GM18867 (cell line): ENCODE data around the gene FAM20C.
"Not testable (repeated sequence)": the region's sequence is repeated elsewhere in the genome, so short reads cannot be mapped to it uniquely, and the experiment has no call there.

Experiments used
- ATAC-seq: cut with Tn5 transposase; IDR thresholded peaks from one replicate; pipeline ENCODE4 v1.9.1; 2021; ENCODE audit warnings: mild to moderate bottlenecking, moderate library complexity; ENCODE audit not compliant: unreplicated experiment

FAM20C gene

GRCh38 chr7:190196-190595 lies 2.2 kb upstream of the FAM20C start:
- ATAC-seq = no peak

GRCh38 chr7:191105-191980 lies 1.0 kb upstream of the FAM20C start:
- no peak for ATAC-seq

GRCh38 chr7:192701-193480 lies 520 bp downstream of the FAM20C start:
- no peak for ATAC-seq

- ATAC-seq = no peak
Observed at GRCh38 chr7:193481-194251, 1.3 kb downstream of the FAM20C start.

- no peak for ATAC-seq
Observed at GRCh38 chr7:194252-195009, 2.1 kb downstream of the FAM20C start.

GRCh38 chr7:195010-195829 lies 2.8 kb downstream of the FAM20C start:
- ATAC-seq = no peak

GRCh38 chr7:195830-196128 lies 3.4 kb downstream of the FAM20C start:
- no peak for ATAC-seq

GRCh38 chr7:196283-196682 lies 3.9 kb downstream of the FAM20C start:
- no peak for ATAC-seq

GRCh38 chr7:196778-197321 lies 4.5 kb downstream of the FAM20C start:
- ATAC-seq = no peak

- ATAC-seq = no peak
Observed at GRCh38 chr7:197413-198335, 5.3 kb downstream of the FAM20C start.

- ATAC-seq = no peak
Observed at GRCh38 chr7:199483-200249, 7.3 kb downstream of the FAM20C start.

GRCh38 chr7:200290-200689 lies 7.9 kb downstream of the FAM20C start:
- ATAC-seq = no peak

- no peak for ATAC-seq
Observed at GRCh38 chr7:200704-201103, 8.3 kb downstream of the FAM20C start.

- ATAC-seq = no peak
Observed at GRCh38 chr7:204326-204725, 12.0 kb downstream of the FAM20C start.

GRCh38 chr7:205115-206010 lies 13.0 kb downstream of the FAM20C start:
- ATAC-seq = no peak

- not testable (repeated sequence) for ATAC-seq
Observed at GRCh38 chr7:206351-206750, 14.0 kb downstream of the FAM20C start.
